Central memory CD4-positive, alpha-beta T cell (primary cell): ENCODE data around the gene RPL37A.

Source experiments
- DNase-seq: peaks from one replicate; pipeline ENCODE4 v3.0.0; 2022

Gene RPL37A

DNA sequence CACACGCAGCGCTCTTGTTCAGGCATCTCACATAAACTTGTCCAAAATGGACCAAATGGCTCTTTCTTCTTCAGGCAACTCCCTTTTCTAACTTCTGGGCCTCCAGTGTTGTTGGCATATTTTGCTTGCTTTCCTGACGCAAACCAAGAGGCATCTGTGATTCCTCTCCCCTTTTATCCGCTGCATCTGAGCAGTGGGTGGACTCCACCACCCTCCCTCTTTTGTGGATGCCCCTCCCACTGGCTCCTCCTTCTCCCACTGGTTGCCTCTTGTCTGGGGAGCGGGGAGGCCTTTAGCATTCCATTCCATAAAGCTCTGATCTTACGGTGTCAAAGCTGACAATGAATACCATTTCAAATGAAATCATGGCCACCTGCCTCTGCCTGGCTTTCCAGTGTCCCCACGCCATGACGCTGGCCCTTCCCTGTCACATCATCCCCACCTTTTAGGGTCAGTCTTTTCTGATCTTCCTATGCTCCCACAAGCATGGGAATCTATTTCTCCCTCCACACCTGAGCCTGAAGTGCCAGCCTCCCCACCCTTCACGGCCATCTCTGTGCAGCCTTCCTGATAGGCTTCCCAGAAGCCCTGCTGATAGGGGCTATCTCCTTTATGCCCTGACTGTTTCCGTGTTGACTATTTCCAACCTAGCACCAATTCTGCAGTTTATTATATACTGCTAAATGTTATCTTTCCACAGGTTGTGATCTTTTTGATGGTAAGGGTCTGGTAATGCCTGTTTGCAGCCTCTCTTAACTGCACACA is 51.5 kb downstream of the RPL37A start:
- no peak for DNase-seq

DNA sequence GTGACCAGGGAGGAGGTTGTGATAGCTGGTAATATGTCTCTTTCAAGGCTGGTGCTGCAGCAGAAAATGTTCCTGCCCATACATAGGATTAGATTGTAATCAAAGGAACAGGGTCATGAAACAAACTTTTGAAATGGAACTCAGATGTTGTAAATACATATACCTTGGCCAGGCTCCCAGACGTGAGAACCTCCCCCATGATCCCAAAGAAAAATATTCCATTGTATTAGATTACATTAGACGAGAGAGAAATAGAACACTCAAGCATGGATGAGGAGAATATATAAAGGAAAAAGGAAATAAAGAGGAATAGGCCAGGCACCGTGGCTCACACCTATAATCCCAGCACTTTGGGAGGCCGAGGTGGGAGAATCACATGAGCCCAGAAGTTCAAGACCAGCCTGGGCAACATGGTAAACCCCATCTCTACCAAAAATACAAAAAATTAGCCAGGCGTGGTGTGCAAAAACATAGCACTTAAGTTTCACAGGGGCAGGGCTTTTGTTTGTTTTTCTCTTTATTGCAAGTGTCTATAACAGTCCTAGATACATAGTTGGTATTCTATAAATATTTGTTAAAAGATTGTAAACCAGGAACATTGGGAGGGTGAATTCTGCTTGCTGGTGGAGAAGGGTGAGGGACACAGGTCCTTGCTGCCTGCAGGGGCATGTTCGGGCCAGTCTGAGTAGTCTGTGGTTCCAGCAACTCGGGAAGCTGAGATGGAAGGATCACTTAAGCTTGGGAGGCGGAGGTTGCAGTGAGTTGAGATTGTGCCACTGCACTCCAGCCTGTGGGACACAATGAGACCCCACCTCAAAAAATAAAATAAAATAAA is 52.8 kb downstream of the RPL37A start:
- no peak for DNase-seq

DNA sequence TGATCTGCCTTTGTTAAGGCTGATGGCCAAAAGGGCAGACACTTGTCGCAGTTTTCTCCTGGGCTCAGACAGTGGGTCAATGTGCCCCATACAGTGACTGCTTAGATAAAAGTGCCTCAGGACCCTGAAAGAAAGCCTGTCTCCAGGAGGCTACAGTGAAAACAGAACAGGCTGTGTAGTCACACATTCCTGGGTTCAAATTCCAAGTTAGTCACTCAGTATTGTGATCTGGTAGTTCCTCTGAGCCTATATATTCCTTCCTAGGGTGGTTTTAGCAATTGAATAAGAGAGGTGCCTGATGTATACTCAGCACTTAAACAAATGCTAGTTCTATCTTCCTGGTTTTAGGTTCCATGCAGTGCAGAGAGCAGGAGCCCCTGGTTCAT is 54.4 kb downstream of the RPL37A start:
- no peak for DNase-seq
